CD14-positive monocyte (primary cell): Measurements from ENCODE around the gene PLIN4. TPM values are rescaled to one million over a fixed set of nuclear protein-coding genes. Genes with fewer than 3 reads are reported as not detected.

ENCODE experiments used
- DNase-seq, 3 donors: peaks; one replicate each; pipeline ENCODE4 v3.0.0-alpha.2; 2011 to 2022
- H2AFZ ChIP-seq: 2 replicates; pipeline ENCODE4 v1.6.0; 2012; ENCODE audit warnings: mild to moderate bottlenecking, low read depth, low read length, inconsistent platforms; ENCODE audit not compliant: insufficient read depth, poor library complexity, severe bottlenecking
- H3K27ac ChIP-seq, 2 donors: 1 replicate in 1 of 2; 2 replicates in 1 of 2; pipeline ENCODE4 v1.5.1; 2012 to 2013; ENCODE audit warnings: low read length in 2 of 2, control low read depth in 1 of 2, inconsistent platforms in 1 of 2, low read depth in 1 of 2, mild to moderate bottlenecking in 1 of 2
- H3K27me3 ChIP-seq, 2 donors: one replicate each; pipeline versions ENCODE4 v1.6.0 to v1.6.1; 2011 to 2013; ENCODE audit warnings: low read length in 2 of 2; ENCODE audit not compliant: control insufficient read depth in 2 of 2, insufficient read depth in 2 of 2
- H3K36me3 ChIP-seq, 2 donors: replicated peaks in 1 of 2; 1 replicate in 1 of 2; 2 replicates in 1 of 2; pipeline versions ENCODE4 v1.5.1 to v1.6.1; 2012 to 2013; ENCODE audit warnings: low read length in 2 of 2, control low read depth in 1 of 2, inconsistent platforms in 1 of 2, mild to moderate bottlenecking in 1 of 2; ENCODE audit not compliant: insufficient read depth in 2 of 2, control insufficient read depth in 1 of 2
- H3K4me1 ChIP-seq, 2 donors: 1 replicate in 1 of 2; 2 replicates in 1 of 2; pipeline versions ENCODE4 v1.5.1 to v1.6.1; 2012 to 2013; ENCODE audit warnings: low read length in 2 of 2, control low read depth in 1 of 2, inconsistent platforms in 1 of 2, mild to moderate bottlenecking in 1 of 2, moderate library complexity in 1 of 2; ENCODE audit not compliant: insufficient read depth in 2 of 2, control insufficient read depth in 1 of 2
- H3K4me2 ChIP-seq: replicated peaks from 2 replicates; pipeline ENCODE3; 2012; ENCODE audit warnings: low read length, moderate library complexity, mild to moderate bottlenecking; ENCODE audit not compliant: poor library complexity, severe bottlenecking; ENCODE audit errors: extremely low read depth
- H3K4me3 ChIP-seq, 3 experiments: fragments of 200-600 bp in 1 of 3; sonication (generic) in 1 of 3; replicated peaks in 1 of 3; 1 replicate in 2 of 3; 2 replicates in 1 of 3; pipeline ENCODE4 v1.5.1; 2011 to 2013; ENCODE audit warnings: low read length in 3 of 3, mild to moderate bottlenecking in 3 of 3, control low read depth in 2 of 3, low read depth in 2 of 3, inconsistent platforms in 1 of 3, moderate library complexity in 1 of 3
- H3K79me2 ChIP-seq: 2 replicates; pipeline ENCODE4 v1.6.0; 2012; ENCODE audit warnings: mild to moderate bottlenecking, control low read depth, inconsistent platforms, low read length, moderate library complexity; ENCODE audit not compliant: insufficient read depth
- H3K9ac ChIP-seq: 2 replicates; pipeline ENCODE4 v1.6.0; 2017; ENCODE audit warnings: low read length, mild to moderate bottlenecking; ENCODE audit not compliant: insufficient read depth, poor library complexity, severe bottlenecking
- H3K9me3 ChIP-seq, 2 donors: replicated peaks in 1 of 2; 1 replicate in 1 of 2; 2 replicates in 1 of 2; pipeline versions ENCODE4 v1.5.1 to v1.6.1; 2012 to 2013; ENCODE audit warnings: low read length in 2 of 2, control low read depth in 1 of 2; ENCODE audit not compliant: control insufficient read depth in 1 of 2, insufficient read depth in 1 of 2
- H4K20me1 ChIP-seq: 2 replicates; pipeline ENCODE4 v1.6.0; 2012; ENCODE audit warnings: mild to moderate bottlenecking, low read length, control low read depth, moderate library complexity; ENCODE audit not compliant: insufficient read depth
- H3K27ac Mint-ChIP-seq, 7 donors: one replicate each; pipeline ENCODE4 v1.8.0; 2020; ENCODE audit warnings: mild to moderate bottlenecking in 7 of 7, mixed read lengths in 7 of 7, moderate library complexity in 6 of 7, inconsistent platforms in 2 of 7
- H3K27me3 Mint-ChIP-seq, 3 donors: one replicate each; pipeline ENCODE4 v1.8.0; 2021 to 2022; ENCODE audit warnings: low read depth in 3 of 3, mild to moderate bottlenecking in 3 of 3, mixed read lengths in 3 of 3, moderate library complexity in 3 of 3, inconsistent platforms in 1 of 3
- H3K36me3 Mint-ChIP-seq, 2 donors: one replicate each; pipeline ENCODE4 v1.8.0; 2020; ENCODE audit warnings: mixed read lengths in 2 of 2, inconsistent platforms in 1 of 2, mild to moderate bottlenecking in 1 of 2
- H3K4me1 Mint-ChIP-seq: one replicate; pipeline ENCODE4 v1.8.0; 2020; ENCODE audit warnings: mild to moderate bottlenecking, mixed read lengths
- H3K4me3 Mint-ChIP-seq, 2 donors: one replicate each; pipeline ENCODE4 v1.8.0; 2020; ENCODE audit warnings: mild to moderate bottlenecking in 2 of 2, mixed read lengths in 2 of 2, moderate library complexity in 1 of 2
- H3K9me3 Mint-ChIP-seq, 7 donors: one replicate each; pipeline ENCODE4 v1.8.0; 2020 to 2022; ENCODE audit warnings: mixed read lengths in 7 of 7, mild to moderate bottlenecking in 6 of 7, moderate library complexity in 6 of 7, inconsistent platforms in 2 of 7
- WGBS: methylation state at CpG from one replicate; pipeline ENCODE4 v1.1.5; 2013; ENCODE audit warnings: missing lambda C conversion rate; ENCODE audit not compliant: insufficient coverage; 5-methylcytosine and 5-hydroxymethylcytosine counted together
- intact Hi-C, 2 donors: fragments of 100-400 bp; cut with micrococcal nuclease; formaldehyde crosslinking; loops; one replicate each; pipeline versions ENCODE4 v1.15.0 to v1.15.1; 2023
- polyA plus RNA-seq, 3 donors: library from polyadenylated mRNA; depleted of rRNA in 1 of 3; unstranded in 2 of 3; stranded (reverse) in 1 of 3; fragments of 300-500 nt in 2 of 3; fragments of >200 nt in 1 of 3; fragmentation: Illumina TruSeq in 2 of 3; gene quantifications; 1 replicate in 2 of 3; 2 replicates in 1 of 3; pipeline ENCODE4 v1.2.3, GENCODE V29; 2012 to 2021
- TF ChIP-seq, protein P1 (sequence below): fragments of 200-600 bp; IDR thresholded peaks from one replicate; pipeline ENCODE4 v1.8.0; 2022; ENCODE audit warnings: antibody characterized with exemption, mild to moderate bottlenecking

Gene PLIN4
- polyA plus RNA-seq, 3 donors = 0.05 to 0.19 TPM; not detected in 1

GRCh38 chr19:4541114-4541805 is 23.0 kb upstream of the PLIN4 start:
- Histone ChIP-seq H3K27ac (peak overlapping the region; percentile 92 to 98), H3K4me3 (peak overlapping the region in 1 of 3 experiments; percentile 55), H3K9ac (peak overlapping the region; percentile 99), H2AFZ (no peak overlapping the region), H3K4me2 (peak overlapping the region; percentile 7), H3K4me1 (peaks cover 72 to 83% of the 10 kb centered on the region in 2 donors), H3K9me3 (no peaks in the 10 kb centered on the region), H3K79me2 (peaks cover 26% of the 10 kb centered on the region), H3K36me3 (no peaks in the 10 kb centered on the region), H3K27me3 (no peaks in the 10 kb centered on the region), H4K20me1 (no peaks in the 10 kb centered on the region)
- TF ChIP-seq, protein P1, sequence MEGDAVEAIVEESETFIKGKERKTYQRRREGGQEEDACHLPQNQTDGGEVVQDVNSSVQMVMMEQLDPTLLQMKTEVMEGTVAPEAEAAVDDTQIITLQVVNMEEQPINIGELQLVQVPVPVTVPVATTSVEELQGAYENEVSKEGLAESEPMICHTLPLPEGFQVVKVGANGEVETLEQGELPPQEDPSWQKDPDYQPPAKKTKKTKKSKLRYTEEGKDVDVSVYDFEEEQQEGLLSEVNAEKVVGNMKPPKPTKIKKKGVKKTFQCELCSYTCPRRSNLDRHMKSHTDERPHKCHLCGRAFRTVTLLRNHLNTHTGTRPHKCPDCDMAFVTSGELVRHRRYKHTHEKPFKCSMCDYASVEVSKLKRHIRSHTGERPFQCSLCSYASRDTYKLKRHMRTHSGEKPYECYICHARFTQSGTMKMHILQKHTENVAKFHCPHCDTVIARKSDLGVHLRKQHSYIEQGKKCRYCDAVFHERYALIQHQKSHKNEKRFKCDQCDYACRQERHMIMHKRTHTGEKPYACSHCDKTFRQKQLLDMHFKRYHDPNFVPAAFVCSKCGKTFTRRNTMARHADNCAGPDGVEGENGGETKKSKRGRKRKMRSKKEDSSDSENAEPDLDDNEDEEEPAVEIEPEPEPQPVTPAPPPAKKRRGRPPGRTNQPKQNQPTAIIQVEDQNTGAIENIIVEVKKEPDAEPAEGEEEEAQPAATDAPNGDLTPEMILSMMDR = no peak
- Mint-ChIP-seq H3K27me3 (peaks cover 0 to 11% (median 0%) of the 10 kb centered on the region in 3 donors), H3K36me3 (peaks cover 2 to 8% of the 10 kb centered on the region in 2 donors), H3K4me1 (peaks cover 68% of the 10 kb centered on the region), H3K9me3 (peaks cover 2 to 9% (median 6%) of the 10 kb centered on the region in 7 donors), H3K27ac (peak overlapping the region; percentile 97 to 99 (median 98)), H3K4me3 (peak overlapping the region; percentile 66 to 68)
- WGBS = 6% methylated on average over 9 of the region's 12 CpGs
- DNase-seq = peak; percentile 85 to 93 (median 87)
- intact Hi-C loops = loop anchor here (2.0 to 5.0 kb wide), 3 partner anchors 18 to 96 kb away; partner anchors contain the start of genes TNFAIP8L1 (in 2 of the 2) and SEMA6B (in 1 of the 2)

GRCh38 chr19:4539693-4540581 is 21.7 kb upstream of the PLIN4 start, which contains the start of gene LRG1:
LRG1 (minus strand) TSS chr19:4540036; CDS start chr19:4540013, 23 bp downstream.
- H3K36me3 ChIP-seq = no peaks in the 10 kb centered on the region
- Mint-ChIP-seq H3K9me3 (peaks cover 2 to 12% (median 6%) of the 10 kb centered on the region in 7 donors), H3K36me3 (peaks cover 0 to 4% of the 10 kb centered on the region in 2 donors), H3K4me3 (peak within 1 kb of the TSS; percentile 62 to 85), H3K27ac (peak within 1 kb of the TSS; percentile 97 to 99 (median 98)), H3K4me1 (peaks cover 72% of the 10 kb centered on the region), H3K27me3 (peaks cover 2 to 11% (median 3%) of the 10 kb centered on the region in 3 donors)
- H3K9ac ChIP-seq = peak within 1 kb of the TSS; percentile 99
- peaks cover 83 to 96% of the 10 kb centered on the region in 2 donors for H3K4me1 ChIP-seq
- peaks cover 26% of the 10 kb centered on the region for H3K79me2 ChIP-seq
- H3K9me3 ChIP-seq = no peaks in the 10 kb centered on the region
- no peak within 1 kb of the TSS for H2AFZ ChIP-seq
- intact Hi-C loops = loop anchor here (2.0 to 5.0 kb wide), 3 partner anchors 19 to 97 kb away; partner anchors contain the start of genes TNFAIP8L1 (in 2 of the 2) and SEMA6B (in 1 of the 2)
- no peaks in the 10 kb centered on the region for H4K20me1 ChIP-seq
- peaks cover 0 to 2% of the 10 kb centered on the region in 2 donors for H3K27me3 ChIP-seq
- peak; percentile 91 to 98 (median 96) for DNase-seq
- peak within 1 kb of the TSS; percentile 92 to 98 for H3K27ac ChIP-seq
- WGBS = 24% methylated on average over 6 of the region's 14 CpGs
- peak within 1 kb of the TSS in 1 of 3 experiments; percentile 55 for H3K4me3 ChIP-seq
- H3K4me2 ChIP-seq = peak within 1 kb of the TSS; percentile 67
- TF ChIP-seq, protein P1 = no peak
